Heart left ventricle (tissue), 16 donors: ENCODE measurements around the gene PYGM. TPM values are rescaled to one million over a fixed set of nuclear protein-coding genes. Genes with fewer than 3 reads are reported as not detected.

Experiments
- ATAC-seq, 4 donors: fragments of 200-7000 bp; cut with Tn5 transposase; one replicate each; pipeline ENCODE4 v1.9.1; 2020 to 2022; ENCODE audit warnings: moderate library complexity in 4 of 4, mild to moderate bottlenecking in 3 of 4, moderate number of reproducible peaks in 1 of 4
- DNase-seq, 5 donors: peaks; one replicate each; pipeline ENCODE4 v3.0.0-alpha.2; 2020
- H3K27ac ChIP-seq, 12 donors: fragments of 200-600 bp; sonication (generic) in 4 of 12; one replicate each; pipeline versions ENCODE4 v1.5.0 to v1.8.0; 2016 to 2022; ENCODE audit warnings: mild to moderate bottlenecking in 2 of 12
- H3K27me3 ChIP-seq, 9 donors: fragments of 200-600 bp; sonication (generic) in 2 of 9; one replicate each; pipeline versions ENCODE4 v1.5.1 to v1.8.0; 2016 to 2022; ENCODE audit warnings: mild to moderate bottlenecking in 3 of 9
- H3K36me3 ChIP-seq, 9 donors: fragments of 200-600 bp; sonication (generic) in 2 of 9; one replicate each; pipeline versions ENCODE4 v1.5.0 to v1.8.0; 2018 to 2022; ENCODE audit warnings: mild to moderate bottlenecking in 2 of 9
- H3K4me1 ChIP-seq, 12 donors: fragments of 200-600 bp; sonication (generic) in 4 of 12; one replicate each; pipeline versions ENCODE4 v1.5.0 to v1.8.0; 2016 to 2022; ENCODE audit warnings: mild to moderate bottlenecking in 3 of 12
- H3K4me3 ChIP-seq, 12 donors: fragments of 200-600 bp; sonication (generic) in 4 of 12; one replicate each; pipeline versions ENCODE4 v1.5.0 to v1.8.0; 2017 to 2022; ENCODE audit warnings: mild to moderate bottlenecking in 9 of 12, moderate library complexity in 4 of 12
- H3K9me3 ChIP-seq, 12 donors: fragments of 200-600 bp; sonication (generic) in 4 of 12; one replicate each; pipeline versions ENCODE4 v1.5.0 to v1.8.0; 2016 to 2022; ENCODE audit warnings: mild to moderate bottlenecking in 1 of 12
- POLR2A ChIP-seq, 2 donors: fragments of 450-650 bp; IDR thresholded peaks; one replicate each; pipeline ENCODE4 v1.6.1; 2017; ENCODE audit warnings: antibody characterized with exemption in 2 of 2, mild to moderate bottlenecking in 2 of 2, moderate library complexity in 2 of 2
- WGBS, 4 donors: extraction: QIAGEN DNeasy Blood & Tissue Kit in 2 of 4; methylation state at CpG; one replicate each; pipeline versions ENCODE4 v1.1.5 to v1.1.7; 2013 to 2018; 5-methylcytosine and 5-hydroxymethylcytosine counted together
- intact Hi-C, 10 donors: fragments of 100-400 bp; cut with DNase I; formaldehyde crosslinking; loops; one replicate each; pipeline versions ENCODE4 v1.11.1 to v1.14.2; 2022
- polyA plus RNA-seq, 2 donors: library from polyadenylated mRNA; stranded (reverse); fragments of 200-250 nt; gene quantifications; one replicate each; pipeline ENCODE4 v1.2.3, GENCODE V29; 2013
- total RNA-seq, 9 donors: library from RNA; depleted of rRNA in 2 of 9; stranded (reverse); fragments of >200 nt in 2 of 9; fragmentation: NEBNext Ultra II Directional in 3 of 9; extraction: Animal tissue kit (Norgen Biotek cat#: 25700) in 3 of 9; gene quantifications; one replicate each; pipeline versions ENCODE4 v1.1.0 to v1.2.4, GENCODE V29; 2016 to 2023
- TF ChIP-seq, protein P1 (sequence below), 12 donors: fragments of 200-600 bp; sonication (generic) in 4 of 12; IDR thresholded peaks; one replicate each; pipeline versions ENCODE4 v1.5.0 to v1.8.0; 2018 to 2022; ENCODE audit warnings: antibody characterized with exemption in 12 of 12, mild to moderate bottlenecking in 5 of 12
- donor health status: ischemic (EF 13 %, LVEDD 7.1; RV severe dilation, severe dysfunction).
- donor health status: healthy with polysubstance abuse.
- donor health status: DM: no; HTN: yes; CAD: no.
- donor health status: DM: no; HTN: no; CAD: no.
- donor health status: ischemic (EF 25% LVEDD 6.9; RV normal size, moderate dysfunction).
- donor health status: ischemic (EF 25% LVEDD 5.7; RV mildly dilated, moderate dysfunction).
- donor health status: healthy.
- donor health status: DM: yes; HTN: yes; CAD: no.
- donor health status: ischemic (EF 35%, LVEDD 5.7; RV mildly dilated, moderate dysfunction).
- donor health status: nonischemic (EF 11% LVEDD 7.7; RV severe dilation, severe dysfunction).
- donor health status: DM: yes; HTN: yes; CAD: no.
- donor health status: PGD.
- donor health status: ischemic (EF 29% LVEDD 5.4; RV normal size, mild dysfunction).
- donor health status: nonischemic (EF 23%, LVEDD 6.1; RV moderate dilation, normal function).

Gene PYGM
- total and polyA plus RNA-seq, 11 donors: 10.3 to 167 (median 80.2) TPM

DNA sequence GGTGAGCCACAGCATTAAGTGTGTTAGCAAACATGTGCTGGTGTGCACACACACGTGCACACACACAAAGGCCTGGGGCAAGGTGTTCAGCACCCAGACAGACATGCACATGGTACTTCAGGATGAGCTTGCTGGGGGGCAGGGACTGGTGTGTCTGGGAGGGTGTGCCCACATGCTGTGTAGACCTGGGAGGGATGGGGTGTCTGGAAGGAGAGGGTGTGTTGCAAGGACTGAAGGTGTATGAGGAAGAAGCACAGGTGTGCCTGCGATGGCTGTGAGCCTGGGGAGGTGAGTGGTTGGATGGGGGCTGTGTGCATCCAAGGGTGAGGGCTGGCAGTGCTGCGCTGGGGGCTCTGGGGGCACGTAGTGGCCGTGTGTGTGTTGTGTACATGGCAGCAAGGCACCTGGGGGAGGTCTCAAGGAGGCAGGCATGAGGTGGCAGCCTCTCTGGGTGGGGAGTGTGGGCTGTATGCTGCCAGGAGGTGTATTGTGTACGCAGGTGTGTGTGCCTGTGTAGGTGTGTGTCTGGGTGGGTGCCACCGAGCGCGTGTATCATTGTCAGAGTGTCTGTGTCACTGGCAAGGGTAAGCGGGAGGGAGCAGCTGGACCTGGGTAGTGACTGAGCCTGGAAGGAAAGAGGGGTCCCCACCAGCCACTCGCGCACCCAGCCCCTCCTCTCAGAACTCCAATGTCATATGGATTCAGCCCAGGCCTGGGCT lies 39.0 kb downstream of the PYGM start:
- 76 to 81% (median 78%) methylated on average over 12 of the region's 12 CpGs for WGBS, 4 donors
- DNase-seq (peak in 1 of 5 donors; percentile 37), ATAC-seq (no peak)
- H3K36me3 ChIP-seq: no peaks in the 10 kb centered on the region
- H3K27me3 ChIP-seq: peaks cover 6 to 66% (median 44%) of the 10 kb centered on the region in 9 donors
- no peak for TF ChIP-seq POLR2A (IDR thresholded peaks at IDR 0.05)
- TF ChIP-seq, protein P1, sequence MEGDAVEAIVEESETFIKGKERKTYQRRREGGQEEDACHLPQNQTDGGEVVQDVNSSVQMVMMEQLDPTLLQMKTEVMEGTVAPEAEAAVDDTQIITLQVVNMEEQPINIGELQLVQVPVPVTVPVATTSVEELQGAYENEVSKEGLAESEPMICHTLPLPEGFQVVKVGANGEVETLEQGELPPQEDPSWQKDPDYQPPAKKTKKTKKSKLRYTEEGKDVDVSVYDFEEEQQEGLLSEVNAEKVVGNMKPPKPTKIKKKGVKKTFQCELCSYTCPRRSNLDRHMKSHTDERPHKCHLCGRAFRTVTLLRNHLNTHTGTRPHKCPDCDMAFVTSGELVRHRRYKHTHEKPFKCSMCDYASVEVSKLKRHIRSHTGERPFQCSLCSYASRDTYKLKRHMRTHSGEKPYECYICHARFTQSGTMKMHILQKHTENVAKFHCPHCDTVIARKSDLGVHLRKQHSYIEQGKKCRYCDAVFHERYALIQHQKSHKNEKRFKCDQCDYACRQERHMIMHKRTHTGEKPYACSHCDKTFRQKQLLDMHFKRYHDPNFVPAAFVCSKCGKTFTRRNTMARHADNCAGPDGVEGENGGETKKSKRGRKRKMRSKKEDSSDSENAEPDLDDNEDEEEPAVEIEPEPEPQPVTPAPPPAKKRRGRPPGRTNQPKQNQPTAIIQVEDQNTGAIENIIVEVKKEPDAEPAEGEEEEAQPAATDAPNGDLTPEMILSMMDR (IDR thresholded peaks at IDR 0.05): no peak
- H3K4me1 ChIP-seq: peaks cover 0 to 9% (median 2%) of the 10 kb centered on the region in 12 donors
- no peak overlapping the region for H3K4me3 ChIP-seq
- H3K27ac ChIP-seq: no peak overlapping the region
- intact Hi-C loops: loop anchor here in 6 of 10 donors (5.0 to 10.0 kb wide), 5 partner anchors 33 to 276 kb away; no protein-coding TSS in a partner anchor
- H3K9me3 ChIP-seq: no peaks in the 10 kb centered on the region

DNA sequence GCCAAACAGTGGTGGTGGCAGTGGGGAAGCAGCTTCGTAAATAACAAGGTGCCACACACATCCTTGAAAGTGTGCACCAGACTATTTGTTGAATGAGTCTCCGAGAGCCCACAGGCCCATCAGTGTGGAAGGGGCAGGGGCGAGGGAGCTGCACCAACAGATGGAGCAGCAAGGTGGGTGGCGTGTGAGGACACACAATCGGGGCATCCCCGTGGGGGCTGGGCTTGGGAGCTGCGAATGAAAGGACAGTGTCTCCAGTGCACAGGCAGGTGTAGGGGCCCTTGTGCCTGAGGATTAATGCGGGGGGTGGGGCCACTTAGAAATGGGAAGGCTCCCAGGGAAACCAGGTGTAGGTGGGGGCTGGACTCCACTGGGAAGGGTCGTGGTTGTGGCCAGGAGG lies 39.6 kb downstream of the PYGM start:
- no peak for ATAC-seq
- TF ChIP-seq, protein P1 (IDR thresholded peaks at IDR 0.05): no peak
- no peak for TF ChIP-seq POLR2A (IDR thresholded peaks at IDR 0.05)
- H3K27me3 ChIP-seq: peaks cover 6 to 73% (median 50%) of the 10 kb centered on the region in 9 donors
- no peak overlapping the region for H3K27ac ChIP-seq
- peak in 1 of 5 donors; percentile 31 for DNase-seq
- 73 to 80% (median 78%) methylated on average over 9 of the region's 9 CpGs for WGBS, 4 donors
- H3K4me3 ChIP-seq: no peak overlapping the region
- H3K36me3 ChIP-seq: no peaks in the 10 kb centered on the region
- H3K4me1 ChIP-seq: peaks cover 0 to 9% (median 2%) of the 10 kb centered on the region in 12 donors
- intact Hi-C loops: loop anchor here in 6 of 10 donors (5.0 to 10.0 kb wide), 5 partner anchors 33 to 275 kb away; no protein-coding TSS in a partner anchor
- no peaks in the 10 kb centered on the region for H3K9me3 ChIP-seq

DNA sequence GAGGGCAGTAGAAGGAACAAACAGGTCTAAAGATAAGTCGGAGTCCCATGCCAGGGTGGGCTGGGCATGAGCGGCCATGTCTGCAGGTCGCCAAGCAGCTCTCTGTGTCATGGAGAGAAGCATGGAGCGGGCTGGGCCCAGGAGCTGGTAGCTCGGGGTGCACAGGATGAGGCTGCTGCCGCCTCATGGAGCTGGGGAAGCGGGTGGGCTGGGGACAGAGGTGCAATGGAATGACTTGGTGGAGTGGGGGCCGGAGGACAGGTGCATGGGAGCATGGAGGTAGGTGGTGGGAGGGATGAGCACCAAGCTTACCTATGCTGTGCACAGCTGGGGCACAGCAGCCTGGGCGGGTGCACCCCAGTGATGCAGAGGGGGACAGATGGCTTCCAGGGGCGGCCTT lies 40.4 kb downstream of the PYGM start:
- TF ChIP-seq, protein P1 (IDR thresholded peaks at IDR 0.05): no peak
- no peak for TF ChIP-seq POLR2A (IDR thresholded peaks at IDR 0.05)
- H3K4me3 ChIP-seq: no peak overlapping the region
- intact Hi-C loops: no loop called here
- DNase-seq (peak in 1 of 5 donors; percentile 49), ATAC-seq (no peak)
- peaks cover 0 to 9% (median 2%) of the 10 kb centered on the region in 12 donors for H3K4me1 ChIP-seq
- no peaks in the 10 kb centered on the region for H3K9me3 ChIP-seq
- no peak overlapping the region for H3K27ac ChIP-seq
- 83 to 92% (median 86%) methylated on average over 8 to 10 of the region's 10 CpGs for WGBS, 4 donors
- H3K36me3 ChIP-seq: no peaks in the 10 kb centered on the region
- H3K27me3 ChIP-seq: peaks cover 10 to 80% (median 58%) of the 10 kb centered on the region in 9 donors

DNA sequence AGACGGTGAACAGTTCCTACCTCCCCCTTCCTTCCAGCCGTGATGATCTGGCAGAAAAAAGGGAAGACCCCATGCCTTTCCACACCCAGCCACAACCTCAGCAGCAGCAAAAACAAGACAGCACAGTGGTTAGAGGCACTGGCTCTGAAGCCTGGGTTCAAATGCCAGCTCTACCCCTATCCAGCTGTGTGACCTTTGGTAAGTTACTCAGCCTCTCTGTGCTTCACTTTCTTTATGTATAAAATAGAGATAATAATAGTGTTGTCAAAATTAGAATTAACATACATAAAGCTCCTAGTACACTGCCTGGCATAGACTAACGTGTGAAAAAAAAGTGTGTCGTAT lies 41.0 kb downstream of the PYGM start:
- H3K27me3 ChIP-seq: peaks cover 16 to 87% (median 64%) of the 10 kb centered on the region in 9 donors

More for the DNA sequence above, 41.0 kb downstream of the PYGM start:
- Histone ChIP-seq H3K4me1 (peaks cover 0 to 8% (median 2%) of the 10 kb centered on the region in 12 donors), H3K27ac (no peak overlapping the region), H3K4me3 (no peak overlapping the region), H3K36me3 (no peaks in the 10 kb centered on the region), H3K9me3 (no peaks in the 10 kb centered on the region)
- ATAC-seq: no peak
- 64 to 72% (median 70%) methylated on average over 4 of the region's 4 CpGs for WGBS, 4 donors
- TF ChIP-seq, protein P1 (IDR thresholded peaks at IDR 0.05): no peak
- TF ChIP-seq POLR2A (IDR thresholded peaks at IDR 0.05): no peak
- intact Hi-C loops: no loop called here
- no peak for DNase-seq
